RPMI7951 (cell line): ENCODE data around the gene JDP2. TPM values are rescaled to one million over a fixed set of nuclear protein-coding genes. Genes with fewer than 3 reads are reported as not detected.
A peak's percentile ranks its signal among the peaks of the same experiment; 100 is the strongest.

Experiments
- DNase-seq: peaks from one replicate; pipeline ENCODE4 v3.0.0-alpha.2; 2012; ENCODE audit warnings: low read depth
- total RNA-seq: library from RNA; depleted of rRNA; stranded (reverse); fragments of >200 nt; shearing (Covaris generic); gene quantifications from 2 replicates; pipeline ENCODE4 v1.2.3, GENCODE V29; 2014

Gene JDP2
- total RNA-seq, 1 experiment from 2014 or later = 4.3 TPM

DNA sequence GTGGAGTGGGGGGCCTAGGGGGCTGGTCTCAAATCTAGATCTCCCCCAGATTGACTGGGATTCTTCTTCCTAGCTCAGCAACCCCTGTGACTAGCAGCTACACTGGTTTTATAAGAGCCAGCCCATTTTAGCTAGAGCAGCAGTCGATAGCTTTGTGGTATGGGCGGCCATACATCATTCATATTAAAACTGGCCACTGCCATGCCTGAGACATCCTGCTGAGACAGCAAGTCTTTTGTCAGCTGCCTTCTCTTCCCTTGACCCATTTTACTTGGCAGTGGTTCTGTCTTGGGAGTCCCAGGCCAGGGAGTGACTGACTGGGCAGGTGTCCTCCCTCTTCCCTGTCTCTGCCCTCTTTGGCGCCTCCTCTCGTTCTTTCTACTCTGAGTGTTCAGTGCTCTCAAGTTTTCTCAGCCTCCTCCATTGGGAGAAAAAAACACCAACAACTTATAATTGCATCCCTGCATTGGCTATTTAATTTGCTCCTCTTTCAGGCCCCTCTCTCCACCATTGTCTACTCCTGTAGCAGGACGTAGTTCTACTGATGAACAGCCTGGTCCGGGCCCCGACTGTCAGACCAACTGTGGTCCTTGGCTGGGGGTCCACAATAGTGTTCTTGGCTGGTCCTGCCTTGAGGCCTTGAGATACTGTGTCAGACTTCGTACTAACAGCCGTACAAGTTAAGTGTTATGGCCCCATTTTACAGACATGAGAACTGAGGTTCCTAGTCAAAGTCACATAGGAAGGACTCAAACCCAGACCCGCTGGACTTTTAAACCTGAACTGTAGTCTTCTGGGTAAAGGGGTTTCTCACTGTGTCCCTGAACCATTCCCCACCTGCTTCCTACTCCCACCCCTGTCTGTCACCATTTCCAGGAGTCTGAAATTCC is 18.3 kb upstream of the JDP2 start:
- no peak for DNase-seq

DNA sequence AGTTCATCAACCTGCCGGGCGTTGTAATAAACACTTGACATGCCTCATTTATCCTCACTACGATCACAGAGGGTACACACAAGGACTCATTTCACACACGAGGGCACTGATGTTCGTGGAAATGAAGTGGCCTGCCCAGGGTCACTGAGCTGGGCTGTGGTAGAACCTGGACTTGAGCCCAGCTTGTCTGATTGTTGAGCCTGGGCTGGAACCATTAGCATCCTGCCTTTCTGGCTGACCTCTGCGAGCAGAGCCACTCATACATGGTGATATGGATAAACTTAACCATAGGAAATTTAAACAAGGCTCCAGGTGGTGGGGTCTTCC is 16.6 kb upstream of the JDP2 start:
- DNase-seq = no peak

- DNase-seq = no peak
These were observed 14.8 kb upstream of the JDP2 start for GRCh38 chr14:75413013-75413412.

DNA sequence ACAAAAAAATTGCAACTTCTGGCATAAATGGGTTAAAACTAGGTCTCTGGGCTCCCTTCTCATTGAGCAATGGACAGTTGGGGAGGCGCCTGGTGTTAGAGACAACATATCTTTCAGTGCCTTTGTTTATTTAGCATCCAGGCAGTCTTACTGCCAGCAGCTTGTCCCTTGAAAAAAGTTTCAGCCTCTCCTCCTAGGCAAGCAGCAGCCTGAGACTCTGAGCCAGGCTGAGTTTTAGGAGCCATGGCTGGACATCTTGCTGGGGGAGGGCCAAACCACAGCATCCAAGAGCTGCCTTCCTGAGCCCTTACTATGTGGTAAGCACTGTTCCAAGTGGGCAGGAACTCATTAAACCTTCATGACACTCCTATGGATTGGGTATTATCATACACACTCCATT is 10.1 kb upstream of the JDP2 start:
- DNase-seq = peak; percentile 24

GRCh38 chr14:75418850-75419768 is 8.7 kb upstream of the JDP2 start:
- no peak for DNase-seq

DNA sequence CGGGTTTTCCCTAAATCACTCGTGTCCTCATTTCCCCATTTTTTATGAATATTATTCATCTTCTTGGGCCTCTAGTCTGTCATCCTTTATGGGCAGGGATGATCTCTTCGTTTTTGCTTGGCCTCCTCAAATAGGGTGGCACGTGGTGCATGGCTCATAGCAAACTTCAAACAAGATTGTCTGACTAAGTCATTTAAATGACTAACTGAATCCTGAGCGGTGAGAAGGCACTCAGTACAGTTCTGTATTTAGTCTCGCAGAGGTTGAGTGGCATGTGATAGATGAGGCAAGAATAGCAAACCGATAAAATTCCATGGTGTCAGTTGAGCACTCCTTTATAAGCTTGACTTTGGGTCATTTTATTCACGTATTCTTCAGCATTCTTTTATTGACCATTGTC is 5.7 kb upstream of the JDP2 start:
- peak; percentile 62 for DNase-seq

GRCh38 chr14:75424496-75424895 is 3.3 kb upstream of the JDP2 start:
- no peak for DNase-seq

DNA sequence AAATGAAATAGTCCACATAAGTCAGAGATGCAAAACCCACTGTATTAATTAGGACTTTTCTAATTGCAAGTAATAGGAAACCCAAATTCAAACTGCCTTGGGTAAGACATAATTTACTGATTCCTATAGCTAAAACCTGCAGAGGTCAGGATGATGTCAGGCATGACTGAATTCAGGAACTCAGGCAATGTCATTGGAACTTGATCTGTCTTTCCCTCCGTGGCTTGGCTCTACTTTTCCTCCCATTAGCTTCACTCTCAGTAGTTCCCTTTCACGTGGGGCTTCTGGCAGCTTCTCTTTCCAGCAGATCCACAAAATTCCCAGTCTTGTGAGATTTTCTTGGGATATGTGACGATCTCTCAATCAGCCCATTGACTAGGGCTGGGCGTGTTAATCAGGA is 2.4 kb upstream of the JDP2 start:
- no peak for DNase-seq

GRCh38 chr14:75426332-75427125 is 1.3 kb upstream of the JDP2 start:
- no peak for DNase-seq

GRCh38 chr14:75427126-75427481 is 718 bp upstream of the JDP2 start:
- DNase-seq = no peak

- DNase-seq = peak; percentile 15
These were observed 645 bp downstream of the JDP2 start for GRCh38 chr14:75428230-75429104.

DNA sequence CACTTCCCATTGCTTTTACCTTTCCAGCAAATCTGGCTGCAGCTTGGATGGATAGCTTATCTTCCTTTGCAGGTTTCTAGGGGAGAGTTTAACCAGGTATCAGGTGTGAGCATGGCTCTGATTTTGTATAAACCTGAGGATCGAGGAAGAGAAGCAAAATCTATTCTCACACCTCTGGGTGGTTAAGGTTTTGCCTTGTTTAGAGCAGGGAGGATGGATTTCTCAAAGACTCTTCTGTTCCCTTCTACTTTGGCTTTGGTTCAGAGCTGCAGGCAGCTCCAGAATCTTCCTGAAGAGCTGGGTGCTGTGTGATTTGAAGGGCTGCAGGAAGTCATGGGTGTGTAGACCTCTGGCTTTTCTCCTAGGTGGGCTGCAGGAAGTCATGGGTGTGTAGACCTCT is 1.7 kb downstream of the JDP2 start:
- DNase-seq = no peak

DNA sequence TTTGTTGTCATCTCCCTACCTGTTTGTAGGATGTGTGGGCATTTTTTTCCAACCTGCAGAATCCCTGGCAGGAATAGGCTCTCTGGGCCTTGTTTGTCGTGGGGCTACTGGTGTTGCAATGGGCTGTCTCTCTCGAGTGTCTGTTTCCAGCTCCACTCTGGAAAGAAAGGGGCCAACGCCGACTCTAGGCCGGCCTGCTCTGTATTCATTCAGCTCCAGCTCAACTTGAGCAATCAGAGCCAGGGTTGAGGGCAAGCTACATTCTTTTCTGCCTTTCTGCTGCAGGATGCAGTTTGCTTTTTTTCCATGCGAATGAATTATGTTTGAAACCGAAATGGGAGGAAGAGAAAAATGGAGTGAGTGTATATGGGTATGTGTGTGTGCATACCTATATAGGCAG is 2.3 kb downstream of the JDP2 start:
- no peak for DNase-seq

DNA sequence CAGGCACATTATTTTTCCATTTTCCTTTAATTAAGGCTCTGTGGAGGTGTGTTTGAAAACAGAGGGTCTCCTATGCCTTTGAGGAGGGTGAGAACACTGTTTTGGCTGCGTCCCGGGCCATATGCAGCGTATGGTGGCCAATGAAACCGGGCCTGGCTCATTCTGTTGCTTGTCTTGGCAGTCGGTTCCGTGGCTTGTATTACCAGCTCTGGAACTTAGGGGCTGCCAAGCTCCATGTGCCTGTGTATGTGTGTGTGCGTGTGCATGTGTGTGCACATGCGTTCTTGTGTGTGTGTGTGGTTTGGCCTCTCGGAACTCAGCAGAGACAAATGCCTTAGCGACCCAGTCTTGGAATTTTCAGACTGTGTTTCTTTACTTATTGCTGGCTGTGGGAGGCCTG is 2.7 kb downstream of the JDP2 start:
- DNase-seq = no peak

DNA sequence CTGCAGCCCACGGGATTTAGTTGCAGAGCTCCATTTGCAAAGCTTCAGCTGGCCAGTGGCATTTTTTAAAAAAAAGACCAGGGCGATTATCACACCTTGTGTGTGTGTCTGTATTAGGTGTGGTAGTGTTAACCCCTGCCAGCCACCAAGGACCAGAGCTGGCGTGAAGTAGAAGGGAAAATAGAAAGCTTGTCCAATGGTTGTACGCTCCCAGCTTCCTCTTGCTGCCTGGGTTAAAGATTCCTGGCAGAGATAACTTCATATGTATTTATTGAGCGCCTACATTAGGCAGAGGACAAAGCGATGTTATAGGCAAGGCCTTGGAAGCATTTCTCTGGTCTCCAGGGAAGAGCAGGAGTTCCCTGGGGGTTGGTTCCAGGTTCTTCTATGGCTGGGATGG is 3.2 kb downstream of the JDP2 start:
- DNase-seq = no peak

GRCh38 chr14:75431827-75432226 is 4.0 kb downstream of the JDP2 start:
- no peak for DNase-seq

DNA sequence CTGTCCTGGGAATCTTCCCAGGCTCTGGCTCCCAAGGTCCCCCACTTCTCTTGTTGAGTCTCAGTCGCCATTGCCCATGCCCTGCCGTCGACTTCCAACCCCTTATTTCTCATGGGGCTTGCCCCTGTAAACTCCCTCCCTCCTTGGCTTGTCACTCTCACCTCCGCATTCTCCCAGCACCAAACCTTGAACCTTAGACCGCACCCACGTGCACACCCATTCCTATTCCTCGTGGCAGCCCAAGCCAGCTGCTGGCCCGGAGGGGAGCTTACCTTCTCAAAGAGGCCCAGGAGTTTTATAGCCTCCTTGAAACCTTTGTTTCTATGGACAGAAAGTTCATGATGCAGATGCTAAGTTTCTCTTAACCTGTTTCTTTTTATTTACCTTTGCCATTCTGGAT is 4.6 kb downstream of the JDP2 start:
- no peak for DNase-seq

DNA sequence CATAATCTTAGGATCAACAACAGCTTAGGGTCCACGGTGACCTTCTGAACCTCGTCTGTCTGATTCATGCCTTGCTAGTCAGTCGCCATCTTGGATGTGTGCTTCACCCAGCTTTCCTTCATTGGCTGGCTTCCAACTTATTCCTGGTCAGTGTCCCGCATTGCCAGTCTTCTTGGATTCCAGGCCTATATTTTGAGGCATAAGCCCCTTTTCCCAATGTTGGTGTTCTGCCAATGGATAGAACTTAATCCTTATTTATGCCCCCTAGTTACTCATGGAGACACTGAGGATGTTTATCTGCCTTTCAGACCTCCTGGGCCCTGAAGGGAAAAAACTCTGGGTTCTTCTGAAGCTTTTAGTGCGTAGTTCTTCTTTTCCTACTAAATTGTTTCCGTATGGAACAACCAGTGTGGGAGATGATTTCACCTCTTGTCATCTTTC is 5.8 kb downstream of the JDP2 start:
- no peak for DNase-seq

DNA sequence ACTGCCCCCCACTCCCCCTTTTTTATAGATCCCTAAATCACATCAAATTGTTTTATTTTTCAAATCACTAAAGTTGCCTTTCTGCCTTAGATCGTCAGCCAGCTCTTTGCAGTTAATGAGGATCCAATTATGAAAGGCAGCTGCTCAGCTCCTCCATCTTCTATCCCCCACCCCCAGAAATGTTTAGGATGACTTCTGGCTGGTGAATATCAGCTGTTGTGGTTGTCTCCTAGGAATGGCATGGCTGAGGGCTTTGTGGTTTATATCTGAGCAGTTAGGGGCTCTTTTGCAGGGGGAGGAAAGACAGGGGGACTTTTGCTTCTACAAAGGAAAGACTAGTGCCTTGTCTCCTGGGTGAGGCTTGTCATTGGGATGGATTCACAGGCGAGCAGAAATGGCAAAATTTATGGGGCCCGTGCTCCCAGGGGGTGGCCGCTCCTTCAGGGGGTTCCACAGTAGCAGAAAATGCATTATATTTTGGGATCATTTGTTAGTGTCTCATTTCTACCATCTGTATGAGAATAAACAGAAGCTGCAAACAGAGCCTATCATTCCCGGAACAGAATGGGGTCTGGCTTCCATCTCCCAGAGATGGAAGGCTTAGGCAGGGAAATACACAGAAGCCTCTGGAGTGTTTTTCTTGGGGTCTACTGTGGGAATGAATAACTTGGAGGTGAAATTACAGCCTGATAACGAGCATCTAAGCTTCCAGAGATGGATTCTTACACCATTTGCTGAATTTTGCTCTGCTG is 6.5 kb downstream of the JDP2 start:
- DNase-seq = no peak

GRCh38 chr14:75434890-75435248 is 7.0 kb downstream of the JDP2 start:
- no peak for DNase-seq

DNA sequence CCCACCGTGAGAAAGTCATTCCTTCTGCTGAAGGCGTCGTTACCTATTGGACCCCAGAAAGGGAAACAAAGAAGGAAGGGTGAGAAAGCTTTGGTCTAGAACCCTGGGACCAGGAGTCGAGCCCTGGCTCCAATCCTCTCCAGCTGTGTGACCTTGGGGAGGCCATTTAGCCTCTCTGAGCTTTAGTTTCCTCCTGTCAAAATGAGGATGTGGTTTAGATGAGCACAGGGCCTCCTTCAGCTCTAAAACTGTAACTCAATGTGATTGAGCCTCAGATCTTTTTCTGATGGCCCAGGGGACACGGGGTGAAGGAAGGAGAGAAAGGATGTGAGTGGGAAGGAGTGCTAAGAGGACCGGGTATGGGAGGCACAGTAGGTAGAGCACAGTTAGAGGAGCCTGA is 7.7 kb downstream of the JDP2 start:
- no peak for DNase-seq
